Mesenchymal stem cell (in vitro differentiated cells and primary cell): ENCODE results near the gene C1orf167.

ENCODE experiments used
- DNase-seq: peaks from one replicate; pipeline ENCODE4 v3.0.0-alpha.2; 2013
- H2AFZ ChIP-seq: one replicate; pipeline ENCODE4 v1.6.1; 2013; ENCODE audit warnings: low read depth, mild to moderate bottlenecking, control low read depth, inconsistent platforms, low read length, moderate library complexity
- H2AK5ac ChIP-seq: 2 replicates; pipeline ENCODE4 v1.6.1; 2013; ENCODE audit warnings: low read length, moderate library complexity, mild to moderate bottlenecking, inconsistent platforms; ENCODE audit not compliant: severe bottlenecking
- H2BK120ac ChIP-seq: one replicate; pipeline ENCODE4 v1.6.1; 2013; ENCODE audit warnings: low read depth, mild to moderate bottlenecking, inconsistent platforms, low read length, moderate library complexity
- H2BK12ac ChIP-seq, 2 experiments: one replicate each; pipeline ENCODE4 v1.6.1; 2013; ENCODE audit warnings: inconsistent platforms in 2 of 2, low read length in 2 of 2, mild to moderate bottlenecking in 2 of 2, moderate library complexity in 2 of 2, control low read depth in 1 of 2
- H2BK15ac ChIP-seq: one replicate; pipeline ENCODE4 v1.6.1; 2013; ENCODE audit warnings: mild to moderate bottlenecking, low read depth, inconsistent platforms; ENCODE audit not compliant: poor library complexity, severe bottlenecking
- H2BK5ac ChIP-seq: 2 replicates; pipeline ENCODE4 v1.6.1; 2013; ENCODE audit warnings: low read depth, mild to moderate bottlenecking, low read length, control low read depth, inconsistent platforms; ENCODE audit not compliant: poor library complexity, severe bottlenecking
- H3K14ac ChIP-seq, 2 experiments: one replicate each; pipeline ENCODE4 v1.6.1; 2013; ENCODE audit warnings: inconsistent platforms in 2 of 2, low read length in 2 of 2, control low read depth in 1 of 2, mild to moderate bottlenecking in 1 of 2, moderate library complexity in 1 of 2
- H3K18ac ChIP-seq, 2 experiments: one replicate each; pipeline ENCODE4 v1.6.1; 2013; ENCODE audit warnings: inconsistent platforms in 2 of 2, low read length in 2 of 2, control low read depth in 1 of 2, low read depth in 1 of 2, mild to moderate bottlenecking in 1 of 2
- H3K23ac ChIP-seq, 2 experiments: one replicate each; pipeline ENCODE4 v1.6.1; 2013; ENCODE audit warnings: inconsistent platforms in 2 of 2, low read length in 2 of 2, mild to moderate bottlenecking in 2 of 2, moderate library complexity in 2 of 2, control low read depth in 1 of 2
- H3K27ac ChIP-seq: 2 replicates; pipeline ENCODE4 v1.5.1; 2013; ENCODE audit warnings: mild to moderate bottlenecking, moderate library complexity, low read length, control low read depth, inconsistent platforms; ENCODE audit not compliant: poor library complexity, severe bottlenecking
- H3K27me3 ChIP-seq, 2 experiments: 2 replicates each; pipeline versions ENCODE4 v1.6.1 to v1.7.0; 2013; ENCODE audit warnings: low read length in 2 of 2, mild to moderate bottlenecking in 2 of 2, moderate library complexity in 2 of 2, control low read depth in 1 of 2, inconsistent platforms in 1 of 2; ENCODE audit not compliant: control insufficient read depth in 1 of 2, insufficient read depth in 1 of 2
- H3K36me3 ChIP-seq, 2 experiments: 2 replicates each; pipeline versions ENCODE4 v1.6.1 to v1.7.0; 2013; ENCODE audit warnings: low read length in 2 of 2, control low read depth in 1 of 2, inconsistent platforms in 1 of 2, low read depth in 1 of 2, mild to moderate bottlenecking in 1 of 2; ENCODE audit not compliant: insufficient read depth in 2 of 2, control insufficient read depth in 1 of 2
- H3K4ac ChIP-seq, 2 experiments: one replicate each; pipeline ENCODE4 v1.6.1; 2013; ENCODE audit warnings: inconsistent platforms in 2 of 2, low read length in 2 of 2, mild to moderate bottlenecking in 2 of 2, moderate library complexity in 2 of 2, control low read depth in 1 of 2, low read depth in 1 of 2
- H3K4me1 ChIP-seq: 2 replicates; pipeline ENCODE4 v1.6.1; 2013; ENCODE audit warnings: low read depth, low read length, control low read depth; ENCODE audit not compliant: control insufficient read depth, insufficient read depth
- H3K4me2 ChIP-seq: 2 replicates; pipeline ENCODE4 v1.6.1; 2013; ENCODE audit warnings: low read length, mild to moderate bottlenecking, inconsistent platforms; ENCODE audit not compliant: poor library complexity, severe bottlenecking
- H3K4me3 ChIP-seq, 2 experiments: 2 replicates each; pipeline versions ENCODE4 v1.5.1 to v1.7.0; 2013; ENCODE audit warnings: low read length in 2 of 2, mild to moderate bottlenecking in 2 of 2, control low read depth in 1 of 2, low read depth in 1 of 2; ENCODE audit not compliant: insufficient read depth in 1 of 2
- H3K79me1 ChIP-seq: replicated peaks from 2 replicates; pipeline ENCODE4 v1.6.1; 2013; ENCODE audit warnings: mild to moderate bottlenecking, control low read depth, low read length, inconsistent platforms; ENCODE audit not compliant: poor library complexity, severe bottlenecking
- H3K9ac ChIP-seq: 2 replicates; pipeline ENCODE4 v1.7.0; 2013; ENCODE audit warnings: mild to moderate bottlenecking, low read length, moderate library complexity
- H3K9me3 ChIP-seq: 2 replicates; pipeline ENCODE4 v1.7.0; 2013; ENCODE audit warnings: mild to moderate bottlenecking, low read length; ENCODE audit not compliant: control insufficient read depth
- H4K8ac ChIP-seq: one replicate; pipeline ENCODE4 v1.6.1; 2013; ENCODE audit warnings: inconsistent platforms, mild to moderate bottlenecking, low read length, moderate library complexity
- H4K91ac ChIP-seq: one replicate; pipeline ENCODE4 v1.6.1; 2013; ENCODE audit warnings: mild to moderate bottlenecking, low read length, inconsistent platforms
- WGBS: methylation state at CpG from one replicate; pipeline ENCODE4 v1.1.7; 2013; ENCODE audit warnings: mixed read lengths; 5-methylcytosine and 5-hydroxymethylcytosine counted together

C1orf167 gene

DNA sequence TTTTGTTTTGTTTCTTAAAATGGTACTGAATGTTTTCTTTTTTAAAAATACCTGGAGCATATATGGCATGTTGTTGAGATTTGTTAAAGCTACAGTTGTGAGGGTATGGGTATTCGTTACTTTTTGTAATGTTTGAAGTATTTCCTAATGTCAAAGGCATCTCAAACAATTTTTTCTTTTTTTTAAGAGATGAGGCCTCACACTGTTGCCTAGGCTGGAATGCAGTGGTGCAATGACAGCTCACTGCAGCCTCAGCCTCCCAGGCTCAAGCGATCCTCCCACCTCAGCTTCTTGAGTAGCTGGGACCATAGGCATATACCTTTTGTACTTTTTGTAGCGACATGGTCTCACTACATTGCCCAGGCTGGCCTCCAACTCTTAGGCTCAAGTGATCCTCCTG is 60.1 kb downstream of the C1orf167 start:
- H3K79me1 ChIP-seq: peaks cover 27% of the 10 kb centered on the region

DNA sequence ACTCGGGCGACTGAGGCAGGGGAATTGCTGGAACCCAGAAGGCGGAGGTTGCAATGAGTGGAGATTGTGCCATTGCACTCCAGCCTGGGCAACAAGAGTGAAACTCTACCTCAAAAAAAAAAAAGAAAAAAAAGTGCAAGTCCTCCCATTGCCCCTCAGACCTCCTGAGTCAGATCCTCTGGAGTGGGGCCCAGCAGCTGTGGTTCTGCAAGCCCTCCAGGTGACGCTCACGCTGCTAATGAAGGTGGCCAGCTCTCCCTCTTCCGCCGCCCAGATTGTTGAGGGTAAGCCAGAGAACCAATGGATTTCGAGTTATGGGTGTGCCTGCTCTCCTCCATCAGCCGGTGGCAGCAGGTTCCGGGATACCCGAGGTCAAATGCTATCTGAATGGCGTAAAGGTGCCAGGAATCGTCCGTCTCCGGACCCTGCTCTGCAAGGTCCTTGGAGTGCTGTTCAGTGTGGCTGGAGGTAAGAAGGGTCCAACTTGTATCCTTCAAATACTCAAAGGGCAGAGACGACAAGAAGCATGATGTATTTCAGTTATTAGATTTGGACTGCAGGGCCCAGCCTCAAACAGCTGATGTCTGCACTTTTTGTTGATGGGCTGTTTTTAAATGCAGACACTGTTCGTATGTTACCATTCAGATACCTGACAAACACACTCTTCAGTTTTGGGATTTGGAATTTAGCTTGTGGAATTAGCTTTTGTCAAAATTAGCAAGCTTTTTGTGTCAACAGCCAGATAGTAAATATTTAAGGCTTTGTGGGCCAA is 61.6 kb downstream of the C1orf167 start:
- H3K9me3 ChIP-seq: no peaks in the 10 kb centered on the region
- no peak overlapping the region for H3K27ac ChIP-seq
- no peak overlapping the region for H3K4me3 ChIP-seq
- no peak overlapping the region for H2BK5ac ChIP-seq
- no peak overlapping the region for H3K18ac ChIP-seq
- no peak overlapping the region for H2AFZ ChIP-seq
- WGBS: 95% methylated on average over 16 of the region's 17 CpGs
- peaks cover 26% of the 10 kb centered on the region for H3K79me1 ChIP-seq
- no peak for DNase-seq
- H3K4me1 ChIP-seq: peaks cover 5% of the 10 kb centered on the region
- H3K4me2 ChIP-seq: no peak overlapping the region
- H4K8ac ChIP-seq: no peak overlapping the region
- no peak overlapping the region for H3K4ac ChIP-seq
- no peak overlapping the region for H2AK5ac ChIP-seq
- H3K36me3 ChIP-seq: peaks cover 70 to 97% of the 10 kb centered on the region in 2 experiments
- H2BK120ac ChIP-seq: no peak overlapping the region
- H3K27me3 ChIP-seq: no peaks in the 10 kb centered on the region
- no peak overlapping the region for H4K91ac ChIP-seq
- H3K9ac ChIP-seq: no peak overlapping the region
- H2BK15ac ChIP-seq: no peak overlapping the region
- no peak overlapping the region for H3K23ac ChIP-seq
- no peak overlapping the region for H3K14ac ChIP-seq
- no peak overlapping the region for H2BK12ac ChIP-seq

More for the DNA sequence above, 60.1 kb downstream of the C1orf167 start:
- H3K9ac ChIP-seq: no peak overlapping the region
- no peaks in the 10 kb centered on the region for H3K27me3 ChIP-seq
- no peak overlapping the region for H4K8ac ChIP-seq
- no peak overlapping the region for H3K4ac ChIP-seq
- WGBS: 74% methylated on average over 2 of the region's 3 CpGs
- peak overlapping the region; percentile 85 for H3K27ac ChIP-seq
- H3K18ac ChIP-seq: no peak overlapping the region
- peak overlapping the region; percentile 49 for H2BK5ac ChIP-seq
- H2AK5ac ChIP-seq: peak overlapping the region; percentile 7
- H3K23ac ChIP-seq: no peak overlapping the region
- H3K36me3 ChIP-seq: peaks cover 61 to 97% of the 10 kb centered on the region in 2 experiments
- H3K4me3 ChIP-seq: no peak overlapping the region
- H2BK120ac ChIP-seq: no peak overlapping the region
- no peak overlapping the region for H2BK15ac ChIP-seq
- H2BK12ac ChIP-seq: no peak overlapping the region
- no peaks in the 10 kb centered on the region for H3K9me3 ChIP-seq
- H3K4me2 ChIP-seq: no peak overlapping the region
- H2AFZ ChIP-seq: no peak overlapping the region
- H3K4me1 ChIP-seq: peaks cover 5% of the 10 kb centered on the region
- no peak overlapping the region for H4K91ac ChIP-seq
- no peak overlapping the region for H3K14ac ChIP-seq
- DNase-seq: no peak

DNA sequence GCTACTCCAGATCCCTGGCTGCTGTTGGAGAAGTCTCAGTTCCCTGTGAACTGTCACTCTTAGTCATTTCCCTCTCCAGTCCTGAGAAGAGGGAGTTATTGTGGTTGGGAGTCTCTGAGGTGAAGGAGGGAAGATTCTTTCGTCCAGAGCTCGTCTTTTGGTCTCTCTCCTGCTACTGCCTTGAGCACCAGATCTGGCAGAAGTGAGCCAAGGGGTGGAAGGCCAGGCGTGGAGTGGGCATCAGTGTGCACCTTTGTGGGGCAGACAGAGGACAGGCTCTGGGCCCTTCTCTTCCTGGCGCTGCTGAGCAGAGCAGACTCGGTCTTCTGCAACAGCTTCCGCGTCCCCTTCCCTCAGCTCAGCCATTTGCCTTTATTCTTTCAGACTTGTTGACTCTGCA is 63.1 kb downstream of the C1orf167 start:
- WGBS: 99% methylated on average over 7 of the region's 7 CpGs
- Histone ChIP-seq H4K8ac (no peak overlapping the region), H3K9me3 (no peaks in the 10 kb centered on the region), H3K18ac (no peak overlapping the region), H4K91ac (no peak overlapping the region), H2BK15ac (no peak overlapping the region), H3K4me2 (no peak overlapping the region), H2BK120ac (no peak overlapping the region), H2AK5ac (no peak overlapping the region), H2BK12ac (no peak overlapping the region), H3K14ac (no peak overlapping the region), H3K79me1 (peaks cover 33% of the 10 kb centered on the region), H3K4me1 (peaks cover 5% of the 10 kb centered on the region), H3K9ac (no peak overlapping the region), H3K36me3 (peaks cover 79 to 97% of the 10 kb centered on the region in 2 experiments), H3K4me3 (no peak overlapping the region), H3K4ac (no peak overlapping the region), H3K27me3 (no peaks in the 10 kb centered on the region), H2BK5ac (no peak overlapping the region), H3K27ac (no peak overlapping the region), H2AFZ (no peak overlapping the region), H3K23ac (no peak overlapping the region)
- no peak for DNase-seq

DNA sequence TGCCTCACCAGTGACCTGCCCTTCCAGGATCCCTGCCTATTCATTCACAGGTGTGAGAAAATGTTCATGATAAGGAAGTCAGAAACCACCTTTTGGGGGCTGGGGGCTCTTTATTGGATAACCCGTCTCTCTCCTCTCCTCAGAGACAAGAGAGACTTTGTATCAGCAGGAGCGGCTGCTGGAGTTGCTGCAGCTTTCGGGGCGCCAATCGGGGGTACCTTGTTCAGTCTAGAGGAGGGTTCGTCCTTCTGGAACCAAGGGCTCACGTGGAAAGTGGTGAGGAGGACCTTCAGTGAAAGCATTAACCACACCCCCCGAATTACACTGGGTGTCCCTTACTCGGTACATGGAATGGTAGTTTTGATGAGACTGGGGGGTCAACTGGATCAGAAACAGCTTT is 65.0 kb downstream of the C1orf167 start:
- no peak overlapping the region for H2BK12ac ChIP-seq
- WGBS: over 99% methylated on average over 8 of the region's 9 CpGs

More for the DNA sequence above, 65.0 kb downstream of the C1orf167 start:
- Histone ChIP-seq H3K27ac (no peak overlapping the region), H2BK120ac (no peak overlapping the region), H3K18ac (no peak overlapping the region), H3K14ac (no peak overlapping the region), H3K4me2 (no peak overlapping the region), H2AFZ (no peak overlapping the region), H2BK15ac (no peak overlapping the region), H3K9ac (no peak overlapping the region), H3K27me3 (no peaks in the 10 kb centered on the region), H3K4me3 (no peak overlapping the region), H3K9me3 (no peaks in the 10 kb centered on the region), H3K4me1 (peaks cover 5% of the 10 kb centered on the region), H3K79me1 (peaks cover 33% of the 10 kb centered on the region), H3K36me3 (peaks cover 76 to 95% of the 10 kb centered on the region in 2 experiments), H3K23ac (no peak overlapping the region), H2AK5ac (no peak overlapping the region), H2BK5ac (no peak overlapping the region), H4K91ac (no peak overlapping the region), H4K8ac (no peak overlapping the region), H3K4ac (no peak overlapping the region)
- no peak for DNase-seq
